Measurements from ENCODE around the gene PNMT. TPM values are rescaled to one million over a fixed set of nuclear protein-coding genes. Genes with fewer than 3 reads are reported as not detected.
A peak's percentile ranks its signal among the peaks of the same experiment; 100 is the strongest.

Gene PNMT
- total RNA-seq, 4 donors from 2014 or later: 1.4 to 28.1 (median 1.8) TPM

DNA sequence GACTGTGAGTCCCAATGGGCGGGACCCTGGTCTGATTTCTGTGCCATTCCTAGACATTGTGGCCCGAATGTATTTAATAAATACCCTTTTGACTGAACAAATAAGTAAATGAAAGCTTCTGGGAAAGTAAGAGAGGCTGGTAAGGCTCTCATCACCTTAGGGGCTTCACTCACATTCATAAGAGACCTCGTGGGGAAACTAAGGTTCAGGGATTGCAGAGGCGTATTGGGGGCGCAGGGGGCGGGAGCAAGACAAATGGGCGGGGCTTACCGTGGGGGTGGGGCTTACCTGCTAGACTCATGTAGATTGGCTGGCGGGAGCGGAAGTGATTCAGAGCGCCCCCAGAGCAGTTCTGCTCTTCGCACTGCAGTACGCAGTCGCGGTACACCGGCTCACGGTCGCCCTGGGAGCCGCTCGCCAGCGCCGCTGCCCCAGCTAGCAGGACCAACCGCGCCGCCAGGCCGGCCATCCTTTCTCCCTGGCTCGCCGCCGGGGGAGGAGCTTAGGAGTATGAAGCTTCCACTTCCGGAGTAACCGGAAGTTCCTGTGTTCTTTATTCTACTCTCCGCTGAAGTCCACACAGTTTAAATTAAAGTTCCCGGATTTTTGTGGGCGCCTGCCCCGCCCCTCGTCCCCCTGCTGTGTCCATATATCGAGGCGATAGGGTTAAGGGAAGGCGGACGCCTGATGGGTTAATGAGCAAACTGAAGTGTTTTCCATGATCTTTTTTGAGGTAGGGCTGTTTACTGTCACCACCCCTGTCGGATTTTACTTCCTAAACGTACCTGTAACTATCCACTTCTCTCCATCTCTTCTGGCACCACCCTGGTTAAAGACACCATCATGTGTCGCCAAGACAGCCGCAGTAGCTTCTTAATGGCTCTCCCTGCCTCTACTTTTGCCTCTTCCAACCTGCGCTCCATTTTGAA lies 19.6 kb downstream of the PNMT start, which contains the start of gene PGAP3:
PGAP3 (minus strand) TSS at position 512 of the 929 bp plus-strand sequence; CDS start at position 469, 43 bp downstream.
- TF ChIP-seq CTCF (IDR thresholded peaks at IDR 0.05) (no peak), POLR2A (IDR thresholded peaks at IDR 0.05) (peak; percentile 31 to 71)
- H3K27me3 ChIP-seq: no peaks in the 10 kb centered on the region
- no peaks in the 10 kb centered on the region for H3K9me3 ChIP-seq
- H3K4me1 ChIP-seq: peaks cover 0 to 15% (median 3%) of the 10 kb centered on the region in 4 donors
- peak within 1 kb of the TSS; percentile 80 to 97 (median 90) for H3K27ac ChIP-seq
- DNase-seq: peak; percentile 91 to 95 (median 94)
- peak within 1 kb of the TSS; percentile 65 to 80 (median 68) for H3K4me3 ChIP-seq
- peaks cover 0 to 10% (median 0%) of the 10 kb centered on the region in 3 donors for H3K36me3 ChIP-seq

DNA sequence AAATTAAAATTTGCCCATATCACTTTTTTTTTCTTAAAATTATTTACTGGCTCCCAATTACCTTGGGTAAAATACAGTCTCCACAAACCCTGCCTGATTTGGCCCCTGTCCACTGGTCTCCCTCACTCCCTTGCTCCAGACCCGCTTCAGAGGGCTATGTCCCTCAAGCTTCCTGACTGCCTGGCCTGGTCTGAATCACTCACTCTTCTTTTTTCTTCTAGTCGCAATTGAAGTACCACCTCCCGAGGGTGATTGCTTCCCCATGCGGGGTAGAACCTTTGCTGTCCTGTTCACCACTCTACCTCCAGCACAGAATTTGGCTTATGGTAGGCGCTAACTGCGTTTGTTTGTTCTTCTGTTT lies 20.2 kb downstream of the PNMT start:
- H3K27me3 ChIP-seq: no peaks in the 10 kb centered on the region
- H3K4me1 ChIP-seq: peaks cover 0 to 15% (median 3%) of the 10 kb centered on the region in 4 donors
- no peak for DNase-seq
- H3K36me3 ChIP-seq: peaks cover 0 to 10% (median 0%) of the 10 kb centered on the region in 3 donors
- H3K4me3 ChIP-seq: peak overlapping the region; percentile 65 to 80 (median 68)
- H3K27ac ChIP-seq: peak overlapping the region; percentile 80 to 97 (median 90)
- no peaks in the 10 kb centered on the region for H3K9me3 ChIP-seq
- TF ChIP-seq CTCF (IDR thresholded peaks at IDR 0.05): no peak
- TF ChIP-seq POLR2A (IDR thresholded peaks at IDR 0.05): no peak

DNA sequence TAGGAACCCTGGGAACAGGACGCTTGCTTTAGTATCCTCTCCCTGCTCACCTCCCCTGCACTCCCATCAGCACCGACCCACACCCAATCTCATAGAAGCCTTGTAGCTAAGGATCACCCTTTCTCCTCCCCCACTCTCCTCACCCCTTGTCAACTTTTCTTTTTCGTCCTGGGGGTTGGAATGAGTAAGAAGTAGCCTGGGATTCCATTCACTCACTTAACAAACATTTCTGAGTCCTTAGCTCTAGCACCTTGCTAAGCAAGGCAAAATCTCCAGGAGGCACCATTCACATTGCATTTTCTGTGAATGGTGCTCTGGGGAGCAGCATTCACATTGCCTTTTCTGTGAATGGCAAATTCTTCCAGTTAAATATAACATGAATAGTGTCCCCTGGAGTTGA lies 20.7 kb downstream of the PNMT start:
- TF ChIP-seq POLR2A (IDR thresholded peaks at IDR 0.05) (no peak), CTCF (IDR thresholded peaks at IDR 0.05) (no peak)
- Histone ChIP-seq H3K27ac (no peak overlapping the region), H3K9me3 (no peaks in the 10 kb centered on the region), H3K4me3 (peak overlapping the region in 1 of 4 donors; percentile 68), H3K36me3 (peaks cover 0 to 10% (median 0%) of the 10 kb centered on the region in 3 donors), H3K27me3 (no peaks in the 10 kb centered on the region), H3K4me1 (peaks cover 0 to 15% (median 3%) of the 10 kb centered on the region in 4 donors)
- no peak for DNase-seq

DNA sequence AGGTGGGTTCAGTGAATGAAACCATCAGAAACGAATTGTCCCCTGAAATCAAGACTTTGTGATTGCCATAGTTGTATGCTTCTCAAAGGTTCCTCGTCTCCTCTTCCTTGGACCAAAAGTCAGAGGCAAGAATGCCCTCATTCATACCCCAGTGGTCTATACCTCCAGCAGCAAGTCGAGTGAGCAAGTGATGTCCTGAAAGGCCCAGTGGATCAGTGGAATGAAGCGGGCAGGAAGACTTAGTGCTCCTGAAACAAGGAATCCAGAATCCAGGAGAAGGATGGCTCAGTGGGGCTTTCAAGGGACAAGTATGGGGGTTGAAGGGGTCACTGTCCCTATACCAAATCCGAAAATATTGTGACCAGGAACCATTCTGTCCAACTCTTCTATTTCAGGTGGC lies 26.3 kb downstream of the PNMT start:
- peak overlapping the region in 2 of 4 donors; percentile 75 to 80 for H3K27ac ChIP-seq

GRCh38 chr17:39695089-39695474 lies 26.8 kb downstream of the PNMT start:
- H3K4me1 ChIP-seq: peaks cover 0 to 12% (median 0%) of the 10 kb centered on the region in 4 donors
- TF ChIP-seq CTCF (IDR thresholded peaks at IDR 0.05) (no peak), POLR2A (IDR thresholded peaks at IDR 0.05) (no peak)
- H3K27me3 ChIP-seq: no peaks in the 10 kb centered on the region
- no peak overlapping the region for H3K4me3 ChIP-seq
- no peaks in the 10 kb centered on the region for H3K9me3 ChIP-seq
- peak overlapping the region in 3 of 4 donors; percentile 53 to 80 (median 75) for H3K27ac ChIP-seq
- H3K36me3 ChIP-seq: no peaks in the 10 kb centered on the region
- DNase-seq: no peak

More for the DNA sequence above, 26.3 kb downstream of the PNMT start:
- Histone ChIP-seq H3K4me3 (no peak overlapping the region), H3K9me3 (no peaks in the 10 kb centered on the region), H3K27me3 (no peaks in the 10 kb centered on the region), H3K4me1 (peaks cover 0 to 12% (median 0%) of the 10 kb centered on the region in 4 donors), H3K36me3 (no peaks in the 10 kb centered on the region)
- no peak for DNase-seq
- TF ChIP-seq POLR2A (IDR thresholded peaks at IDR 0.05) (no peak), CTCF (IDR thresholded peaks at IDR 0.05) (no peak)
